GM12878 (cell line): Measurements from ENCODE around the gene TRIOBP. TPM values are rescaled to one million over a fixed set of nuclear protein-coding genes. Genes with fewer than 3 reads are reported as not detected.

ENCODE experiments used
- BCL11A ChIP-seq: IDR thresholded peaks from 2 replicates; pipeline ENCODE4 v1.6.1; 2011; ENCODE audit warnings: low read depth, low read length
- BMI1 ChIP-seq: fragments of 450-650 bp; IDR thresholded peaks from 2 replicates; pipeline ENCODE4 v1.6.1; 2016; ENCODE audit warnings: mild to moderate bottlenecking, moderate library complexity, borderline replicate concordance
- CHD4 ChIP-seq: fragments of 200-600 bp; sonication (generic); IDR thresholded peaks from 2 replicates; pipeline ENCODE4 v1.6.1; 2016; ENCODE audit warnings: mild to moderate bottlenecking
- E4F1 ChIP-seq: fragments of 450-650 bp; IDR thresholded peaks from 2 replicates; pipeline ENCODE4 v1.6.1; 2018; ENCODE audit warnings: borderline replicate concordance, mild to moderate bottlenecking; ENCODE audit not compliant: partially characterized antibody
- NFIC ChIP-seq: IDR thresholded peaks from 2 replicates; pipeline ENCODE4 v1.6.1; 2012; ENCODE audit warnings: low read depth, mild to moderate bottlenecking, inconsistent platforms, low read length, moderate library complexity
- REST ChIP-seq: IDR thresholded peaks from 2 replicates; pipeline ENCODE4 v1.6.1; 2012; ENCODE audit warnings: mild to moderate bottlenecking, low read depth, low read length
- SIN3A ChIP-seq: IDR thresholded peaks from 2 replicates; pipeline ENCODE4 v1.6.1; 2012; ENCODE audit warnings: low read depth, low read length, improper control_type of control experiment
- SMAD5 ChIP-seq: IDR thresholded peaks from 2 replicates; pipeline ENCODE4 v1.6.1; 2016; ENCODE audit warnings: antibody characterized with exemption, low read depth
- STAT1 ChIP-seq: fragments of 450-650 bp; conservative IDR thresholded peaks from 2 replicates; pipeline ENCODE4 v1.6.1; 2014; ENCODE audit warnings: antibody characterized with exemption, mild to moderate bottlenecking
- USF1 ChIP-seq: IDR thresholded peaks from 2 replicates; pipeline ENCODE4 v1.6.1; 2011; ENCODE audit warnings: borderline replicate concordance, low read depth, mild to moderate bottlenecking, moderate library complexity, mixed read lengths, low read length; ENCODE audit not compliant: insufficient read depth; ENCODE audit errors: extremely low read length
- ZBED1 ChIP-seq: IDR thresholded peaks from 2 replicates; pipeline ENCODE4 v1.6.1; 2016; ENCODE audit warnings: borderline replicate concordance
- ZBTB4 ChIP-seq: fragments of 450-650 bp; formaldehyde crosslinking; IDR thresholded peaks from 2 replicates; pipeline ENCODE4 v1.4.0; 2022; ENCODE audit warnings: mild to moderate bottlenecking, moderate library complexity
- ZNF274 ChIP-seq: IDR thresholded peaks from one replicate; pipeline ENCODE4 v1.8.0; 2011; ENCODE audit not compliant: insufficient read length, insufficient read depth
- ZNF687 ChIP-seq: fragments of 450-650 bp; IDR thresholded peaks from 2 replicates; pipeline ENCODE4 v1.6.1; 2017; ENCODE audit warnings: mild to moderate bottlenecking, moderate library complexity
- polyA plus RNA-seq, 11 experiments: library from polyadenylated mRNA; depleted of rRNA in 4 of 11; unstranded in 6 of 11; stranded (reverse) in 5 of 11; fragments of >200 nt; fragmentation: Nextera tagmentation in 4 of 11; fragmentation: Illumina TruSeq in 1 of 11; extraction: Ambion mirVana in 4 of 11; extraction: Trizol in 1 of 11; gene quantifications; 1 replicate in 1 of 11; 2 replicates in 10 of 11; pipeline versions ENCODE4 v1.2.1 to v1.2.3, GENCODE V29; 2011 to 2016; ENCODE audit warnings: inconsistent platforms in 2 of 11, missing spikeins in 2 of 11, low read depth in 1 of 11
- total RNA-seq, 4 experiments: library from RNA; depleted of rRNA in 3 of 4; stranded (reverse); fragments of >200 nt in 3 of 4; fragmentation: Illumina TruSeq in 1 of 4; extraction: Trizol in 1 of 4; gene quantifications; 2 replicates each; pipeline versions ENCODE4 v1.2.1 to v1.2.3, GENCODE V29; 2013 to 2021

The TRIOBP gene
- total and polyA plus RNA-seq, 10 of the 15 experiments (the other 5 are each of a cell fraction or from before 2014, with no cell fraction given) = 0.21 to 23.6 (median 11.9) TPM

- TF ChIP-seq ZBTB4 (CRISPR knock-in tag) (no peak), STAT1 (no peak), CHD4 (no peak), ZNF687 (no peak), BCL11A (no peak), BMI1 (no peak), E4F1 (no peak), NFIC (no peak), REST (no peak), USF1 (no peak), SMAD5 (no peak), ZNF274 (no peak), ZBED1 (no peak), SIN3A (no peak)
Observed at GRCh38 chr22:37823134-37823985, 126.5 kb downstream of the TRIOBP start, which contains the start of gene GALR3 (continued).
